Neutrophil (primary cell): ENCODE measurements around the gene CORO6.
A peak's percentile ranks its signal among the peaks of the same experiment; 100 is the strongest.

Source experiments
- H3K27ac ChIP-seq: fragments of 200-600 bp; sonication (generic); 2 replicates; pipeline ENCODE4 v1.5.1; 2016; ENCODE audit warnings: mild to moderate bottlenecking, moderate library complexity
- H3K27me3 ChIP-seq: fragments of 200-600 bp; sonication (generic); 2 replicates; pipeline ENCODE4 v1.6.0; 2016; ENCODE audit warnings: mild to moderate bottlenecking
- H3K36me3 ChIP-seq: fragments of 200-600 bp; sonication (generic); 2 replicates; pipeline ENCODE4 v1.5.1; 2017
- H3K4me1 ChIP-seq, 2 experiments: fragments of 200-600 bp in 1 of 2; sonication (generic) in 1 of 2; 1 replicate in 1 of 2; 2 replicates in 1 of 2; pipeline versions ENCODE4 v1.5.1 to v1.6.1; 2013 to 2016; ENCODE audit warnings: low read depth in 1 of 2, low read length in 1 of 2, mild to moderate bottlenecking in 1 of 2, moderate library complexity in 1 of 2; ENCODE audit not compliant: control insufficient read depth in 1 of 2, insufficient read depth in 1 of 2
- H3K4me3 ChIP-seq, 2 experiments: fragments of 200-600 bp in 1 of 2; sonication (generic) in 1 of 2; 1 replicate in 1 of 2; 2 replicates in 1 of 2; pipeline ENCODE4 v1.5.1; 2013 to 2016; ENCODE audit warnings: low read depth in 1 of 2, low read length in 1 of 2, mild to moderate bottlenecking in 1 of 2, moderate library complexity in 1 of 2
- H3K9me3 ChIP-seq: fragments of 200-600 bp; sonication (generic); 2 replicates; pipeline ENCODE4 v1.5.1; 2016
- CTCF ChIP-seq: fragments of 200-600 bp; sonication (generic); IDR thresholded peaks from 2 replicates; pipeline ENCODE4 v1.5.1; 2016; ENCODE audit warnings: antibody characterized with exemption

The CORO6 gene

DNA sequence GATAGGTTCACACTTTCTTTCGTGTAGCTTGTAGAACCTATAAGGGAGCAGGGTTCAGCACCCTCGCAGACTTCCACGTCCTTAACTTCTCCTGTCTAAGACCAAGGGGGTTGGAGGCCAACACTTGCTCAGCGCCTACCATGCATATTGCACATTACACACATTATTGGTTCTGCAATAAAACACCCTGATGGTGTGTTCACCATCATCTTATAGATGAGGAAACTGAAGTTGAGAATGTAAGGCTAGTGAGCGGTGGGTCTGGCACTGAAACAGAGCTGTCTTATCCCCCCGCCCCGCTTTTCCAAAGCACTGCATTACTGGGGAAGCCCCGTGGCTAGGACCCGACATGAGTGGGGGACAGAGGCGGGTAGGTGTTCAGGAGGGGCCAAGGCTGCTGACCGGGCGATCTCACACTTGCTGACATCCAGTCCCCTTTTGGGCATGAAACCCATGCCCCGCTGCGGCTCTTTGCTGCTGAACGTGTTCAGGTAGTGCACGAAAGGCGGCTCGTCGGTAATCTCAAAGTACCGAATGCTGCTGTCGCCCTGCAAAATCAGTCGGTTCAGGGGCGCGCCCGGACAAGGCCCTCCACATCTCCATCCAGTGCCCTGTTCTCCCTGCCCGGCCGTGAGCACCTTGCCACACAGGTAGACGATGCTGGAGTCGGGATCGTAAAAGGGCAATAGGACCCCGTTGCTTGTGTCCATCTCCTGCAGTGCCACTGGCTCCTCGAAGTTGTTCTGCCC lies 6.2 kb downstream of the CORO6 start:
- no peak overlapping the region for H3K27ac ChIP-seq
- no peaks in the 10 kb centered on the region for H3K36me3 ChIP-seq
- H3K4me3 ChIP-seq = peak overlapping the region; percentile 67
- no peaks in the 10 kb centered on the region for H3K9me3 ChIP-seq
- no peak for TF ChIP-seq CTCF
- peaks cover 55 to 56% of the 10 kb centered on the region in 2 experiments for H3K4me1 ChIP-seq
- peaks cover 100% of the 10 kb centered on the region for H3K27me3 ChIP-seq

GRCh38 chr17:29615492-29616299 lies 7.0 kb downstream of the CORO6 start:
- Histone ChIP-seq H3K9me3 (no peaks in the 10 kb centered on the region), H3K4me1 (peaks cover 55 to 56% of the 10 kb centered on the region in 2 experiments), H3K27me3 (peaks cover 100% of the 10 kb centered on the region), H3K4me3 (peak overlapping the region; percentile 50 to 67), H3K27ac (peak overlapping the region; percentile 16), H3K36me3 (no peaks in the 10 kb centered on the region)
- peak; percentile 20 for TF ChIP-seq CTCF

DNA sequence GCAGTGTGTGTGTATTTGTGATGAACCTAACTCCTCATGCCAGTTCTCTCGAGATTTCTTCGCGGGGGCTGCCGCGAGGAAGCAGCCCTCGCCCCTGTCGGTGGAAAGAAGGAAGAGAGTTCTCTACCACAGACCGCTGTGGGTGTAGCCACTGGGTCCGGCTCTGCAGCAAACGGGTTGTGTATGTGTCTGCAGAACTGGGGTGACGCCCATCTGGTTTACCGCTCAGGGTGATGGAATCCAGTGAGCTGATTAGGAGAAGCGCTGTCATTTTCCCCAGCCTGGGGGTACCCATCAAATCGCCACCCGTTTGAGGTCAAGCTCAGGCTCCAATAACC lies 7.7 kb downstream of the CORO6 start:
- H3K4me1 ChIP-seq = peaks cover 55 to 56% of the 10 kb centered on the region in 2 experiments
- no peaks in the 10 kb centered on the region for H3K36me3 ChIP-seq
- peaks cover 98% of the 10 kb centered on the region for H3K27me3 ChIP-seq
- TF ChIP-seq CTCF = no peak
- H3K4me3 ChIP-seq = peak overlapping the region; percentile 50 to 67
- no peak overlapping the region for H3K27ac ChIP-seq
- no peaks in the 10 kb centered on the region for H3K9me3 ChIP-seq

DNA sequence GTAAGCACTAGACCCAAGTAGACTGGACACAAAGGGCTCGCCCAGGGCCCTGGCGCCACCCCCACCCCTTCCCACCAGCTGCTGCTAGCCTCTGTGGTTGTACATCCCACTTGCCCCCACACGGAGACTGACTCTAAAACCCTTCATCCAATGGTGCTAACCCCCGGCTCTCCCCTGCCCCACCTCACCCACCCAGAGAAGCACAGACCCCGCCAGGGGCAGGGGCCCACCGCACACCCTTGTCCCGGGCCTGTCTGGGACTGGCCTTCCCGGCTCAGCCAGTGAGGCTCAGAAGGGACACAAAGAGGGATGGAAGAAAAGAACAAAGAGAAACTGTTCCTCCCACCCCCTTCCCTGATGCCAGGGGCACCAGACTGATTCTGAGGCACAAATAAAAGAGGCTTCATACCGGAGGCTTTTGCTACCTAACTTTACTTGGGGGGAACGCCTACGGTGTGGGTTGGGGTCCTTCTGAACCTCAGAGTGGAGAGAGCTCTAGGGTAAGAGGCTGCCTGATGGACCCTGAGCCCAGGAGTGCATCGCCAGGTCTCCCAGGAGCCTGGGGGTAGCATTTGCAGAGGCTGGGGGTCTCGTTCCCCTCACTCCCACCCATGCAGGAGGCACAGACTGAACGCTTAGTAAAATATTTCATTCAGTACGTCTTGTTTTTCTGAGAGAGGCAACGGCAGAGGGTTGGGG lies 8.2 kb downstream of the CORO6 start:
- no peak for TF ChIP-seq CTCF
- H3K36me3 ChIP-seq = no peaks in the 10 kb centered on the region
- H3K4me3 ChIP-seq = peak overlapping the region; percentile 50 to 67
- peaks cover 93% of the 10 kb centered on the region for H3K27me3 ChIP-seq
- no peak overlapping the region for H3K27ac ChIP-seq
- peaks cover 55 to 56% of the 10 kb centered on the region in 2 experiments for H3K4me1 ChIP-seq
- H3K9me3 ChIP-seq = no peaks in the 10 kb centered on the region

DNA sequence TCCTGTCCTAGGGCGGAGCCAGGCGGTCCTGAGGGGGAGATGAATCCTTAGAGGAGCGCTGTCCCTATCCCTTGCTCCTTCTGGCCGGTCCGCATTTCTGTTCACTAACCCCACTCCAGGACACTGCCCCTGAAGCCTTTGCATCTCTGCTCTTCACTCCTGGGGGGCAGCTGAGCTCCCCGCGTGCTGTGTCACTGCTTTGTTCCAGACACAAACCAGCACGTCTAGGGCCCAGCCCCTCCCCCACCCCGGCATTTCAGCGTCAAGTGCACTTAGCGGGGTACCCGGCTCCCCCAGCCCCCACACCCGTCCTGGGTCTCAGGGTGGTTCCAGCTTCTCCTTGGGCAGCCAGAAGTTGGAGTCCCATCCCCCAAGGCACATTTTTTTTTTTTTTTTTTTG lies 8.9 kb downstream of the CORO6 start:
- Histone ChIP-seq H3K27me3 (peaks cover 86% of the 10 kb centered on the region), H3K9me3 (no peaks in the 10 kb centered on the region), H3K27ac (no peak overlapping the region), H3K36me3 (no peaks in the 10 kb centered on the region), H3K4me1 (peaks cover 55 to 56% of the 10 kb centered on the region in 2 experiments), H3K4me3 (peak overlapping the region; percentile 41 to 64)
- no peak for TF ChIP-seq CTCF
